ENCODE results near the gene CCT8L2.
"Not testable (repeated sequence)": the region's sequence is repeated elsewhere in the genome, so short reads cannot be mapped to it uniquely, and the experiment has no call there.

GRCh38 chr22:16592231-16592630, 379 bp downstream of the CCT8L2 start:
- not testable (repeated sequence) for TF ChIP-seq NR2C2 (CRISPR knock-in tag; IDR thresholded peaks at IDR 0.05; ENCODE audit: borderline replicate concordance); ZNF274 (CRISPR knock-in tag; IDR thresholded peaks at IDR 0.05); CTCF (CRISPR knock-in tag; IDR thresholded peaks at IDR 0.05); ZNF382 (CRISPR knock-in tag; IDR thresholded peaks at IDR 0.05; ENCODE audit: borderline replicate concordance); UBTF (CRISPR knock-in tag; IDR thresholded peaks at IDR 0.05); SRSF9 (IDR thresholded peaks at IDR 0.05; ENCODE audit: borderline replicate concordance, insufficient read depth, low read depth, low read length, poor library complexity, severe bottlenecking); U2AF2 (IDR thresholded peaks at IDR 0.05; ENCODE audit: low read depth, low read length); U2AF1 (optimal IDR thresholded peaks at IDR 0.05; ENCODE audit: low read depth, low read length); KAT7 (CRISPR knock-in tag; IDR thresholded peaks at IDR 0.05; ENCODE audit: borderline replicate concordance); RARG (CRISPR knock-in tag; IDR thresholded peaks at IDR 0.05; ENCODE audit: low read depth); ZNF841 (CRISPR knock-in tag; IDR thresholded peaks at IDR 0.05; ENCODE audit: borderline replicate concordance); SIN3A (IDR thresholded peaks at IDR 0.05; ENCODE audit: borderline replicate concordance, low read depth, low read length)

Measured in HepG2 (cell line).